Measurements from ENCODE around the gene CCL19. TPM values are rescaled to one million over a fixed set of nuclear protein-coding genes. Genes with fewer than 3 reads are reported as not detected.
A peak's percentile ranks its signal among the peaks of the same experiment; 100 is the strongest.

CCL19 gene
- polyA plus RNA-seq, 1 of the 3 experiments (the other 2 are of a cell fraction): not detected

DNA sequence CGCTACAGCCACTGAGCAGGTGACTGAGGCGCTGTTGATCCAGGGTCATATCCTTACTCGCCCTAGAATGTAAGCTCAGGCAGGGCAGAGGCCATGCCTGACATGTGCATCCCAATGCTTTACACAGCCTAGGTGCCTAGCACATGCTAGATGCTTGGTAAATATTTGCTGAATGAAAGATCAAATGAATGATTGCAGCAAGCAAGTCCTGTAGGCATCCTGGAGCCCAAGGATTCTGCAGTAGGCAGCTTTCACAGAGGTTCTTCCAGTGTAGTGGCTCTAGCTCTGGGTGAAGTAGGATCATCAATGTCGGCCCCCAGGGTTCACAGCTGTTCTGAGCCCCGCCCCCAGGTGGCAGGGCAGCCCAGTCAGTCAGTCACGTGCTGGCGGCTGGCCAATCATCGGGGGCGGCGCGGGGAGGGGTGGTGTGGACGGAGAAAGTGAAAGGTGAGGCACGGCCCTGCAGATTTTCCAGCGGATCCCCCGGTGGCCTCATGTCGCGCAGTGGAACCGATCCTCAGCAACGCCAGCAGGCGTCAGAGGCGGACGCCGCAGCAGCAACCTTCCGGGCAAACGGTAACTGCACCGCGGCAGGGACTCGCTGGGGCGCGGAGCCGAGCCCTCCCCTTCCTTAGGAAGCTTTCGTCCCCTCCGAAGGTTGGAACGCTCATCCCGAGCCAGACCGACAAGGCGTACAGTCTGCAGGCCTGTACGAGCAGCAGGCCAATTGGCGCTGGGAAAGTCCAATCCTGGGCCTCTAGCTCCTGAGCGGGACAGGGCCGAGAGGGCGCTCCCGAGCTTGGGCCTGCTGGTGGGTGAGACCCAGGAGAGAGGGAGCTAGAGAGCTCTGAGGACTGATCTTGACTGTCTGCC lies 44.6 kb downstream of the CCL19 start, which contains the start of gene GALT:
TSS of gene GALT (plus strand) at position 465 of the 873 bp plus-strand sequence. CDS start at position 495, 30 bp downstream.
- H3K27ac ChIP-seq (ENCODE audit: low read depth in 2 of 2, low read length in 1 of 2): peak within 1 kb of the TSS; percentile 66 to 95
- H4K20me1 ChIP-seq (ENCODE audit: insufficient read depth): no peaks in the 10 kb centered on the region
- no peaks in the 10 kb centered on the region for H3K9me3 ChIP-seq
- peaks cover 3 to 47% of the 10 kb centered on the region in 2 experiments; a peak in 2 of 4 replicates for H3K4me1 ChIP-seq (ENCODE audit: control insufficient read depth in 1 of 2, insufficient read depth in 2 of 2, low read depth in 1 of 2, low read length in 1 of 2)
- peaks cover 14% of the 10 kb centered on the region; the same call in 1 of the 2 replicates for H3K79me2 ChIP-seq (ENCODE audit: insufficient read depth)
- H3K9ac ChIP-seq: peak within 1 kb of the TSS; percentile 82
- CTCF ChIA-PET: interaction anchor here (0.7 to 14.1 kb wide), 18 partner anchors 9 to 242 kb away, joined by 3 to 152 read pairs (median 5); partner anchors contain the start of genes ARID3C, CCL27 and SIGMAR1
- peak within 1 kb of the TSS; percentile 77 to 84 for H3K4me3 ChIP-seq (ENCODE audit: low read depth in 2 of 2, low read length in 1 of 2)
- peak within 1 kb of the TSS; percentile 96 for H3K4me2 ChIP-seq
- peak; percentile 97 for DNase-seq
- 14% methylated on average over 17 of the region's 43 CpGs for WGBS (ENCODE audit: low lambda C conversion rate)
- peak within 1 kb of the TSS; percentile 96 for H2AFZ ChIP-seq (ENCODE audit: low read depth)
- no peaks in the 10 kb centered on the region for H3K27me3 ChIP-seq (ENCODE audit: insufficient read depth)
- H3F3A ChIP-seq (replicated peaks; ENCODE audit: insufficient read depth): peaks cover 9% of the 10 kb centered on the region
- POLR2A ChIA-PET: interaction anchor here (0.6 to 1.9 kb wide), 6 partner anchors 9 to 346 kb away, joined by 3 to 22 read pairs (median 3); partner anchors contain the start of gene SIGMAR1
- H3K9me2 ChIP-seq: no peaks in the 10 kb centered on the region
- H3K36me3 ChIP-seq (replicated peaks in 1 of 2; ENCODE audit: control insufficient read depth in 1 of 2, insufficient read depth in 2 of 2, low read length in 1 of 2): peaks cover 13 to 19% of the 10 kb centered on the region in 2 experiments
- TF ChIP-seq MXI1 (IDR thresholded peaks at IDR 0.05; ENCODE audit: low read depth, low read length) (peak; percentile 35; the same call in 1 of the 2 replicates), NFIC (IDR thresholded peaks at IDR 0.05; ENCODE audit: borderline replicate concordance) (peak; percentile 74), RCOR1 (IDR thresholded peaks at IDR 0.05; ENCODE audit: low read length) (0 out of 2 replicates have a peak, but pooled peaks have one; percentile 24), RXRA (IDR thresholded peaks at IDR 0.05; ENCODE audit: borderline replicate concordance, low read depth) (no peak), TCF12 (IDR thresholded peaks at IDR 0.05) (peak; percentile 38; the same call in 1 of the 2 replicates), CHD2 (IDR thresholded peaks at IDR 0.05; ENCODE audit: low read length, partially characterized antibody) (no peak), GABPA (IDR thresholded peaks at IDR 0.05; ENCODE audit: low read depth) (no peak; the same call in 1 of the 2 replicates), TEAD4 (IDR thresholded peaks at IDR 0.05; ENCODE audit: borderline replicate concordance, insufficient read depth) (no peak), SIN3A (IDR thresholded peaks at IDR 0.05; ENCODE audit: borderline replicate concordance, low read depth, low read length) (no peak), FOSL2 (IDR thresholded peaks at IDR 0.05; ENCODE audit: borderline replicate concordance, low read depth) (no peak), FOXJ3 (CRISPR knock-in tag; IDR thresholded peaks at IDR 0.05) (no peak), JUND (IDR thresholded peaks at IDR 0.05) (no peak), POLR2AphosphoS5 (IDR thresholded peaks at IDR 0.05; ENCODE audit: low read depth, low read length) (peak; percentile 71; the same call in 1 of the 2 replicates), FOXM1 (IDR thresholded peaks at IDR 0.05; ENCODE audit: low read depth) (no peak), RFX5 (IDR thresholded peaks at IDR 0.05; ENCODE audit: low read length) (no peak), NRF1 (IDR thresholded peaks at IDR 0.05; ENCODE audit: low read depth, low read length) (no peak)
- TF ChIP-seq, protein P1, sequence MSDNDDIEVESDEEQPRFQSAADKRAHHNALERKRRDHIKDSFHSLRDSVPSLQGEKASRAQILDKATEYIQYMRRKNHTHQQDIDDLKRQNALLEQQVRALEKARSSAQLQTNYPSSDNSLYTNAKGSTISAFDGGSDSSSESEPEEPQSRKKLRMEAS (IDR thresholded peaks at IDR 0.05; ENCODE audit: low read depth): peak; percentile 71; the same call in 1 of the 2 replicates
- TF ChIP-seq, protein P2, sequence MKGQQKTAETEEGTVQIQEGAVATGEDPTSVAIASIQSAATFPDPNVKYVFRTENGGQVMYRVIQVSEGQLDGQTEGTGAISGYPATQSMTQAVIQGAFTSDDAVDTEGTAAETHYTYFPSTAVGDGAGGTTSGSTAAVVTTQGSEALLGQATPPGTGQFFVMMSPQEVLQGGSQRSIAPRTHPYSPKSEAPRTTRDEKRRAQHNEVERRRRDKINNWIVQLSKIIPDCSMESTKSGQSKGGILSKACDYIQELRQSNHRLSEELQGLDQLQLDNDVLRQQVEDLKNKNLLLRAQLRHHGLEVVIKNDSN (IDR thresholded peaks at IDR 0.05; ENCODE audit: borderline replicate concordance, low read depth): peak; percentile 98
- TF ChIP-seq, protein P3, sequence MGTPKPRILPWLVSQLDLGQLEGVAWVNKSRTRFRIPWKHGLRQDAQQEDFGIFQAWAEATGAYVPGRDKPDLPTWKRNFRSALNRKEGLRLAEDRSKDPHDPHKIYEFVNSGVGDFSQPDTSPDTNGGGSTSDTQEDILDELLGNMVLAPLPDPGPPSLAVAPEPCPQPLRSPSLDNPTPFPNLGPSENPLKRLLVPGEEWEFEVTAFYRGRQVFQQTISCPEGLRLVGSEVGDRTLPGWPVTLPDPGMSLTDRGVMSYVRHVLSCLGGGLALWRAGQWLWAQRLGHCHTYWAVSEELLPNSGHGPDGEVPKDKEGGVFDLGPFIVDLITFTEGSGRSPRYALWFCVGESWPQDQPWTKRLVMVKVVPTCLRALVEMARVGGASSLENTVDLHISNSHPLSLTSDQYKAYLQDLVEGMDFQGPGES (IDR thresholded peaks at IDR 0.05; ENCODE audit: low read depth, low read length): peak; percentile 17; the same call in 1 of the 2 replicates
- TF ChIP-seq, protein P4, sequence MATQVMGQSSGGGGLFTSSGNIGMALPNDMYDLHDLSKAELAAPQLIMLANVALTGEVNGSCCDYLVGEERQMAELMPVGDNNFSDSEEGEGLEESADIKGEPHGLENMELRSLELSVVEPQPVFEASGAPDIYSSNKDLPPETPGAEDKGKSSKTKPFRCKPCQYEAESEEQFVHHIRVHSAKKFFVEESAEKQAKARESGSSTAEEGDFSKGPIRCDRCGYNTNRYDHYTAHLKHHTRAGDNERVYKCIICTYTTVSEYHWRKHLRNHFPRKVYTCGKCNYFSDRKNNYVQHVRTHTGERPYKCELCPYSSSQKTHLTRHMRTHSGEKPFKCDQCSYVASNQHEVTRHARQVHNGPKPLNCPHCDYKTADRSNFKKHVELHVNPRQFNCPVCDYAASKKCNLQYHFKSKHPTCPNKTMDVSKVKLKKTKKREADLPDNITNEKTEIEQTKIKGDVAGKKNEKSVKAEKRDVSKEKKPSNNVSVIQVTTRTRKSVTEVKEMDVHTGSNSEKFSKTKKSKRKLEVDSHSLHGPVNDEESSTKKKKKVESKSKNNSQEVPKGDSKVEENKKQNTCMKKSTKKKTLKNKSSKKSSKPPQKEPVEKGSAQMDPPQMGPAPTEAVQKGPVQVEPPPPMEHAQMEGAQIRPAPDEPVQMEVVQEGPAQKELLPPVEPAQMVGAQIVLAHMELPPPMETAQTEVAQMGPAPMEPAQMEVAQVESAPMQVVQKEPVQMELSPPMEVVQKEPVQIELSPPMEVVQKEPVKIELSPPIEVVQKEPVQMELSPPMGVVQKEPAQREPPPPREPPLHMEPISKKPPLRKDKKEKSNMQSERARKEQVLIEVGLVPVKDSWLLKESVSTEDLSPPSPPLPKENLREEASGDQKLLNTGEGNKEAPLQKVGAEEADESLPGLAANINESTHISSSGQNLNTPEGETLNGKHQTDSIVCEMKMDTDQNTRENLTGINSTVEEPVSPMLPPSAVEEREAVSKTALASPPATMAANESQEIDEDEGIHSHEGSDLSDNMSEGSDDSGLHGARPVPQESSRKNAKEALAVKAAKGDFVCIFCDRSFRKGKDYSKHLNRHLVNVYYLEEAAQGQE (IDR thresholded peaks at IDR 0.05; ENCODE audit: low read depth, low read length): no peak
- TF ChIP-seq, protein P5, sequence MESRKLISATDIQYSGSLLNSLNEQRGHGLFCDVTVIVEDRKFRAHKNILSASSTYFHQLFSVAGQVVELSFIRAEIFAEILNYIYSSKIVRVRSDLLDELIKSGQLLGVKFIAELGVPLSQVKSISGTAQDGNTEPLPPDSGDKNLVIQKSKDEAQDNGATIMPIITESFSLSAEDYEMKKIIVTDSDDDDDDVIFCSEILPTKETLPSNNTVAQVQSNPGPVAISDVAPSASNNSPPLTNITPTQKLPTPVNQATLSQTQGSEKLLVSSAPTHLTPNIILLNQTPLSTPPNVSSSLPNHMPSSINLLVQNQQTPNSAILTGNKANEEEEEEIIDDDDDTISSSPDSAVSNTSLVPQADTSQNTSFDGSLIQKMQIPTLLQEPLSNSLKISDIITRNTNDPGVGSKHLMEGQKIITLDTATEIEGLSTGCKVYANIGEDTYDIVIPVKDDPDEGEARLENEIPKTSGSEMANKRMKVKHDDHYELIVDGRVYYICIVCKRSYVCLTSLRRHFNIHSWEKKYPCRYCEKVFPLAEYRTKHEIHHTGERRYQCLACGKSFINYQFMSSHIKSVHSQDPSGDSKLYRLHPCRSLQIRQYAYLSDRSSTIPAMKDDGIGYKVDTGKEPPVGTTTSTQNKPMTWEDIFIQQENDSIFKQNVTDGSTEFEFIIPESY (IDR thresholded peaks at IDR 0.05; ENCODE audit: borderline replicate concordance, low read depth): no peak
- TF ChIP-seq, protein P6, sequence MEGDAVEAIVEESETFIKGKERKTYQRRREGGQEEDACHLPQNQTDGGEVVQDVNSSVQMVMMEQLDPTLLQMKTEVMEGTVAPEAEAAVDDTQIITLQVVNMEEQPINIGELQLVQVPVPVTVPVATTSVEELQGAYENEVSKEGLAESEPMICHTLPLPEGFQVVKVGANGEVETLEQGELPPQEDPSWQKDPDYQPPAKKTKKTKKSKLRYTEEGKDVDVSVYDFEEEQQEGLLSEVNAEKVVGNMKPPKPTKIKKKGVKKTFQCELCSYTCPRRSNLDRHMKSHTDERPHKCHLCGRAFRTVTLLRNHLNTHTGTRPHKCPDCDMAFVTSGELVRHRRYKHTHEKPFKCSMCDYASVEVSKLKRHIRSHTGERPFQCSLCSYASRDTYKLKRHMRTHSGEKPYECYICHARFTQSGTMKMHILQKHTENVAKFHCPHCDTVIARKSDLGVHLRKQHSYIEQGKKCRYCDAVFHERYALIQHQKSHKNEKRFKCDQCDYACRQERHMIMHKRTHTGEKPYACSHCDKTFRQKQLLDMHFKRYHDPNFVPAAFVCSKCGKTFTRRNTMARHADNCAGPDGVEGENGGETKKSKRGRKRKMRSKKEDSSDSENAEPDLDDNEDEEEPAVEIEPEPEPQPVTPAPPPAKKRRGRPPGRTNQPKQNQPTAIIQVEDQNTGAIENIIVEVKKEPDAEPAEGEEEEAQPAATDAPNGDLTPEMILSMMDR (IDR thresholded peaks at IDR 0.05): peak; percentile 55

Data from SK-N-SH (cell line).